Spleen (tissue), 11 donors: ENCODE results near the gene PARD3B. TPM values are rescaled to one million over a fixed set of nuclear protein-coding genes. Genes with fewer than 3 reads are reported as not detected.

Source experiments
- DNase-seq: peaks from one replicate; pipeline ENCODE4 v3.0.0-alpha.2; 2020
- H3K27ac ChIP-seq, 8 donors: fragments of 200-600 bp; sonication (generic) in 7 of 8; 1 replicate in 4 of 8; 2 replicates in 4 of 8; pipeline versions ENCODE4 v1.5.0 to v1.8.0; 2016 to 2021; ENCODE audit warnings: inconsistent platforms in 4 of 8, mild to moderate bottlenecking in 4 of 8, moderate library complexity in 1 of 8
- H3K27me3 ChIP-seq, 7 donors: fragments of 200-600 bp; sonication (generic) in 6 of 7; replicated peaks in 1 of 7; 1 replicate in 4 of 7; 2 replicates in 3 of 7; pipeline versions ENCODE4 v1.5.0 to v1.8.0; 2016 to 2021; ENCODE audit warnings: inconsistent platforms in 3 of 7, mild to moderate bottlenecking in 1 of 7
- H3K36me3 ChIP-seq, 6 donors: fragments of 200-600 bp; sonication (generic) in 5 of 6; 1 replicate in 4 of 6; 2 replicates in 2 of 6; pipeline versions ENCODE4 v1.5.0 to v1.8.0; 2016 to 2021; ENCODE audit warnings: inconsistent platforms in 2 of 6
- H3K4me1 ChIP-seq, 6 donors: fragments of 200-600 bp; sonication (generic) in 5 of 6; 1 replicate in 3 of 6; 2 replicates in 3 of 6; pipeline versions ENCODE4 v1.5.0 to v1.8.0; 2016 to 2021; ENCODE audit warnings: inconsistent platforms in 3 of 6
- H3K4me3 ChIP-seq, 8 donors: fragments of 200-600 bp; sonication (generic) in 7 of 8; 1 replicate in 4 of 8; 2 replicates in 4 of 8; pipeline versions ENCODE4 v1.5.0 to v1.8.0; 2016 to 2021; ENCODE audit warnings: inconsistent platforms in 4 of 8, mild to moderate bottlenecking in 4 of 8, moderate library complexity in 2 of 8
- H3K9me3 ChIP-seq, 8 donors: fragments of 200-600 bp; sonication (generic) in 7 of 8; 1 replicate in 4 of 8; 2 replicates in 4 of 8; pipeline versions ENCODE4 v1.5.0 to v1.8.0; 2016 to 2021; ENCODE audit warnings: inconsistent platforms in 4 of 8
- POLR2A ChIP-seq, 3 donors: fragments of 450-650 bp; IDR thresholded peaks; one replicate each; pipeline ENCODE4 v1.5.1; 2017; ENCODE audit warnings: antibody characterized with exemption in 3 of 3, mild to moderate bottlenecking in 1 of 3
- POLR2AphosphoS5 ChIP-seq, 3 donors: sonication (generic); formaldehyde crosslinking; IDR thresholded peaks; one replicate each; pipeline ENCODE4 v1.5.1; 2017; ENCODE audit warnings: antibody characterized with exemption in 3 of 3
- WGBS, 5 donors: extraction: QIAGEN DNeasy Blood & Tissue Kit in 3 of 5; methylation state at CpG; one replicate each; pipeline versions ENCODE4 v1.1.5 to v1.1.7; 2013 to 2018; 5-methylcytosine and 5-hydroxymethylcytosine counted together
- intact Hi-C: fragments of 100-400 bp; cut with DNase I; formaldehyde crosslinking; loops from one replicate; pipeline ENCODE4 v1.15.0; 2023; ENCODE audit warnings: low total_unique reads
- polyA plus RNA-seq, 3 donors: library from polyadenylated mRNA; stranded (reverse); fragments of 200-250 nt; gene quantifications; one replicate each; pipeline ENCODE4 v1.2.1, GENCODE V29; 2013
- total RNA-seq, 7 donors: library from RNA; depleted of rRNA in 3 of 7; stranded (reverse); fragments of >200 nt in 3 of 7; fragmentation: NEBNext Ultra II Directional in 4 of 7; extraction: Animal tissue kit (Norgen Biotek cat#: 25700) in 4 of 7; gene quantifications; one replicate each; pipeline versions ENCODE4 v1.1.0 to v1.2.1, GENCODE V29; 2016 to 2021
- TF ChIP-seq, protein P1 (sequence below), 11 experiments: fragments of 200-600 bp in 7 of 11; fragments of 450-650 bp in 4 of 11; sonication (generic) in 4 of 11; IDR thresholded peaks in 8 of 11; conservative IDR thresholded peaks in 3 of 11; 1 replicate in 7 of 11; 2 replicates in 4 of 11; pipeline versions ENCODE4 v1.4.0 to v1.8.0; 2016 to 2021; ENCODE audit warnings: antibody characterized with exemption in 11 of 11, inconsistent platforms in 4 of 11, mild to moderate bottlenecking in 1 of 11
- donor health status: healthy with polysubstance abuse.
- donor health status: DM: no; HTN: no; CAD: no; lungs with moderate emphysema.
- donor health status: DM: no; HTN: no; CAD: no.
- donor health status: Bipolar disorder and iron deficiency.
- donor health status: healthy.
- donor health status: DM: no; HTN: no; CAD: no.
- donor health status: DM: yes; HTN: yes; CAD: no.

Gene PARD3B
- total and polyA plus RNA-seq, 10 donors: 0.85 to 27.8 (median 14.7) TPM

DNA sequence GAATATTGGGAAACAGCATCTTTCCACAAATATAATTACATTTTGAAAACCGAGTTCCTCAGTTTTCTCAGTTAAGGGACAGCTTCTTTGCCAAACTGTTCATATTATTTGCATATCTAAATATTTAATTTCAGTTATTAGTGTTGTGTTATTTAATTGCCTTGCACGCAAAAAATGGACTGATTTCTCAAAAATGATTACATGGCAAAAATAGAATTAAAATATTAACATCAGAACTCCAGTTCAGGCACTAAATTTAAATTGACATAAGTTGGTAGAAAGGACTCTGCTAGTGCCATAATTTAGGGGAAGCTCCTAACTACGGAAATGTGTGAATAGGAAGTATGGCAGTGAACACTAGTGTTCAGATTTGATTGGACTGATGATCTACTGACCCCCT, 209.6 kb downstream of the PARD3B start:
- TF ChIP-seq POLR2A (IDR thresholded peaks at IDR 0.05) (no peak), POLR2AphosphoS5 (IDR thresholded peaks at IDR 0.05) (no peak)
- TF ChIP-seq, protein P1, sequence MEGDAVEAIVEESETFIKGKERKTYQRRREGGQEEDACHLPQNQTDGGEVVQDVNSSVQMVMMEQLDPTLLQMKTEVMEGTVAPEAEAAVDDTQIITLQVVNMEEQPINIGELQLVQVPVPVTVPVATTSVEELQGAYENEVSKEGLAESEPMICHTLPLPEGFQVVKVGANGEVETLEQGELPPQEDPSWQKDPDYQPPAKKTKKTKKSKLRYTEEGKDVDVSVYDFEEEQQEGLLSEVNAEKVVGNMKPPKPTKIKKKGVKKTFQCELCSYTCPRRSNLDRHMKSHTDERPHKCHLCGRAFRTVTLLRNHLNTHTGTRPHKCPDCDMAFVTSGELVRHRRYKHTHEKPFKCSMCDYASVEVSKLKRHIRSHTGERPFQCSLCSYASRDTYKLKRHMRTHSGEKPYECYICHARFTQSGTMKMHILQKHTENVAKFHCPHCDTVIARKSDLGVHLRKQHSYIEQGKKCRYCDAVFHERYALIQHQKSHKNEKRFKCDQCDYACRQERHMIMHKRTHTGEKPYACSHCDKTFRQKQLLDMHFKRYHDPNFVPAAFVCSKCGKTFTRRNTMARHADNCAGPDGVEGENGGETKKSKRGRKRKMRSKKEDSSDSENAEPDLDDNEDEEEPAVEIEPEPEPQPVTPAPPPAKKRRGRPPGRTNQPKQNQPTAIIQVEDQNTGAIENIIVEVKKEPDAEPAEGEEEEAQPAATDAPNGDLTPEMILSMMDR (IDR thresholded peaks at IDR 0.05 in 8 of 11, conservative IDR thresholded peaks at IDR 0.05 in 3 of 11): no peak
- DNase-seq: no peak
- no peaks in the 10 kb centered on the region for H3K9me3 ChIP-seq
- WGBS, 5 donors: 74 to 93% (median 83%) methylated on average over 3 of the region's 3 CpGs
- intact Hi-C loops: no loop called here
- no peaks in the 10 kb centered on the region for H3K4me1 ChIP-seq
- no peaks in the 10 kb centered on the region for H3K36me3 ChIP-seq
- H3K27ac ChIP-seq: no peak overlapping the region
- H3K4me3 ChIP-seq: no peak overlapping the region
- H3K27me3 ChIP-seq: no peaks in the 10 kb centered on the region

DNA sequence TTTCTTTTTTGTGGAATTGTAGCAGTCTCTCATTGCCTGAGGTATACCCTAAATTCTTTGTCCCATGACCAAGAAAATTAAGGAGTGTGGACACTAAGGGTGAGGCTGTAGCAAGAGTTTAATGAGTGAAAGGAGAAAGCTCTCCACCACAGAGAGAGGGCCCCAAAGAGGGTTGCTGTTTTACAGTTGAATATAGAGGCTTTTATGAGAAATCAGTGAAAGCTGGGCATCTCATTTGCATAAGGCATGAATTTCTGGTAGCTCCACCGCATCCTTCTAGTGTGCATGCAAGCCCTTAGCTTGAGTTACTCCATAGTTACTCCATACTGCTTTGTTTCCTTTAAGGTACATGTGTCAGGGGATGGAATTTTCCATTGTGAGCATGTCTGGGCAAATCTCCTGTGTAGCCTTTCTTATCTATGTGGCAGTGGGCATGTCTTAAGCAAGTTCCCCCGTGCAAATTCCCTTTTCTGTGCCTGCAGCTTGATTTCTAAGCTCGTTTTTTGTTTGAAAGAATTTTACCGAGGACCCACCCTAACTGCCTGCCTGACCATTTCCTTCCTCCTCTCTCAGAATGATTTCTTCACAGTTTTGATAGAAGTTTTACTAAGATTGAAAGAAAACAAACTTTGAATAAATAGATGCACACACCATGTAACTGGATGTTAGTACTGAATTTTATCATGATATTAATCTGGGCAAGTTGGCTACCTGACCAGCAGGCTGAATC, 218.9 kb downstream of the PARD3B start:
- Histone ChIP-seq H3K4me1 (no peaks in the 10 kb centered on the region), H3K27ac (no peak overlapping the region), H3K27me3 (no peaks in the 10 kb centered on the region), H3K36me3 (no peaks in the 10 kb centered on the region), H3K4me3 (no peak overlapping the region), H3K9me3 (peaks cover 0 to 31% (median 24%) of the 10 kb centered on the region in 8 donors)
- no peak for DNase-seq
- WGBS, 5 donors: 73 to 89% (median 79%) methylated on average over 4 of the region's 4 CpGs
- no peak for TF ChIP-seq POLR2A (IDR thresholded peaks at IDR 0.05)
- TF ChIP-seq, protein P1 (IDR thresholded peaks at IDR 0.05 in 8 of 11, conservative IDR thresholded peaks at IDR 0.05 in 3 of 11): no peak
- TF ChIP-seq POLR2AphosphoS5 (IDR thresholded peaks at IDR 0.05): no peak
- intact Hi-C loops: no loop called here

DNA sequence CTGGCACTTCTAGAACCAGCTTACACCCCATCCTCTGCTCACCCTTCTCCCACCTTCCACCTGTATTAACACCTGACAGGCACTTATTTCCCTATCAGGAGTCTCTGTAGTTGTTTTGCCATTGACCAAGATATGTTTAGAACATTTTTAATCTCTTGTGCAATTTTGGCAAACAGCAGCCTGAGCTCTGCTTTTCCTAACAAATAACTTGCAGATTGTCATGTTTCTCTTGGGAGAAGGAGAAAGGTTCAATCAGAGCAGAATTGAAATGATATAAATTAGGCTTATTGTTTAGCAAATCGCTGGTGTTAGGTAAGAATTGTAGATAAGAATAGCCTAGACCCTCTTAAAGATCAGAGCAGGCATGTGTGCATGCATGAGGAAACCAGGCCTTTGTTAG, 225.5 kb downstream of the PARD3B start:
- no peaks in the 10 kb centered on the region for H3K4me1 ChIP-seq
- no peak overlapping the region for H3K4me3 ChIP-seq
- peaks cover 0 to under 1% (median 0%) of the 10 kb centered on the region in 8 donors for H3K9me3 ChIP-seq
- 52 to 82% (median 70%) methylated on average over 1 of the region's 1 CpG for WGBS, 5 donors
- no peak overlapping the region for H3K27ac ChIP-seq
- no peak for DNase-seq
- no peak for TF ChIP-seq POLR2A (IDR thresholded peaks at IDR 0.05)
- TF ChIP-seq, protein P1 (IDR thresholded peaks at IDR 0.05 in 8 of 11, conservative IDR thresholded peaks at IDR 0.05 in 3 of 11): no peak
- no peak for TF ChIP-seq POLR2AphosphoS5 (IDR thresholded peaks at IDR 0.05)
- no peaks in the 10 kb centered on the region for H3K36me3 ChIP-seq
- H3K27me3 ChIP-seq: no peaks in the 10 kb centered on the region
- intact Hi-C loops: no loop called here

DNA sequence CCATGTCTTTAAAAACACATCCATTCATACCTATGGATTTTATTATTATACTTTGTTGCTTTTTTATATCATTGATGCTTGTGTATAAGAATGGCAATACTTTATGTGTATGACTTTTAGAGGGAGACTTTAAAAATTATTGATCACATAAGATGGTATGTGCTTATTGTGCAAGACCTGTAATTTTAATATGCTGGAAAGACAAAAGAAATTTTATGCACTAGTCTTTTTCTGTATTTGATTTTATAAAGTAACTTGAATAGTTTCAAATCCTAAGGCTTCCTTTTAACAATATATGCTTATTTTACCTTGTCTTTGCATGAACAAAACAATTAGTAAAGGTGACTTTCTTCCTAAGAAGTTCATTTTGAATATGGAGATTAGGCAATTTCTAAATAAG, 226.4 kb downstream of the PARD3B start:
- DNase-seq: no peak
- intact Hi-C loops: no loop called here
- Histone ChIP-seq H3K4me3 (no peak overlapping the region), H3K36me3 (no peaks in the 10 kb centered on the region), H3K27ac (no peak overlapping the region), H3K27me3 (no peaks in the 10 kb centered on the region), H3K9me3 (no peaks in the 10 kb centered on the region), H3K4me1 (no peaks in the 10 kb centered on the region)
- TF ChIP-seq, protein P1 (IDR thresholded peaks at IDR 0.05 in 8 of 11, conservative IDR thresholded peaks at IDR 0.05 in 3 of 11): no peak
- TF ChIP-seq POLR2A (IDR thresholded peaks at IDR 0.05): no peak
- no peak for TF ChIP-seq POLR2AphosphoS5 (IDR thresholded peaks at IDR 0.05)
